K562 (cell line): Measurements from ENCODE around the gene LRRC27. TPM values are rescaled to one million over a fixed set of nuclear protein-coding genes. Genes with fewer than 3 reads are reported as not detected.
"Not testable (repeated sequence)": the region's sequence is repeated elsewhere in the genome, so short reads cannot be mapped to it uniquely, and the experiment has no call there.

Experiments
- ATAC-seq: fragments of 200-7000 bp; cut with Tn5 transposase; 3 replicates; pipeline ENCODE4 v1.9.1; 2020; ENCODE audit warnings: moderate library complexity
- BruUV-seq: library from RNA; stranded (reverse); fragments of 400-500 nt; replicated peaks from 2 replicates; lab custom pipeline; 2021; lab: Mats Ljungman, UMichigan
- CTCF ChIA-PET: fragments of 300-600 bp; formaldehyde crosslinking; extraction: SDS; loops from one replicate; lab custom pipeline; 2021; ENCODE audit warnings: low intra/inter-chr PET ratio; lab: Yijun Ruan, JAX
- POLR2A ChIA-PET: fragments of 300-600, 350-650 bp; sonication (Branson Sonifier 250); formaldehyde crosslinking; extraction: SDS; loops from one replicate; lab custom pipeline; 2021; ENCODE audit warnings: antibody characterized with exemption, inconsistent platforms; lab: Yijun Ruan, JAX
- DNase-seq, 4 experiments: peaks; one replicate each; pipeline versions ENCODE4 v3.0.0 to v3.0.0-alpha.2; 2011 to 2018; ENCODE audit warnings: low spot score in 3 of 4, mixed read lengths in 3 of 4; ENCODE audit errors: extremely low read depth in 1 of 4
- FAIRE-seq: peaks from 2 replicates; lab custom pipeline; 2011; peaks lifted over from hg19 to GRCh38; lab: Jason Lieb, UNC
- H2AFZ ChIP-seq: 2 replicates; pipeline ENCODE4 v1.6.0; 2011; ENCODE audit warnings: low read depth, low read length, control low read depth, inconsistent platforms
- H3K27ac ChIP-seq: fragments of 200-600 bp; 3 replicates; pipeline ENCODE4 v1.8.0; 2011; ENCODE audit warnings: low read depth, mild to moderate bottlenecking, control low read depth, inconsistent platforms, low read length, moderate library complexity, mixed read lengths; ENCODE audit errors: extremely low read depth
- H3K27me3 ChIP-seq, 2 experiments: fragments of 300-600 bp in 1 of 2; 2 replicates in 1 of 2; 3 replicates in 1 of 2; pipeline versions ENCODE4 v1.6.0 to v1.8.0; 2011; ENCODE audit warnings: inconsistent platforms in 2 of 2, low read length in 2 of 2, mild to moderate bottlenecking in 1 of 2, mixed read lengths in 1 of 2, moderate library complexity in 1 of 2; ENCODE audit not compliant: control insufficient read depth in 2 of 2, insufficient read depth in 2 of 2
- H3K36me3 ChIP-seq: fragments of 300-600 bp; 3 replicates; pipeline ENCODE4 v1.8.0; 2011; ENCODE audit warnings: mild to moderate bottlenecking, low read length, inconsistent platforms; ENCODE audit not compliant: control insufficient read depth, insufficient read depth
- H3K4me1 ChIP-seq, 2 experiments: fragments of 200-600 bp in 1 of 2; replicated peaks in 1 of 2; 2 replicates in 1 of 2; 3 replicates in 1 of 2; pipeline versions ENCODE4 v1.5.1 to v1.8.0; 2011; ENCODE audit warnings: inconsistent platforms in 2 of 2, low read length in 2 of 2, mild to moderate bottlenecking in 1 of 2, mixed read lengths in 1 of 2, moderate library complexity in 1 of 2; ENCODE audit not compliant: control insufficient read depth in 2 of 2, insufficient read depth in 2 of 2
- H3K4me2 ChIP-seq: 2 replicates; pipeline ENCODE4 v1.6.1; 2011; ENCODE audit warnings: low read length, control low read depth, inconsistent platforms, mixed read lengths; ENCODE audit not compliant: insufficient read depth
- H3K4me3 ChIP-seq: fragments of 200-600 bp; sonication (generic), shearing (Covaris generic); 2 replicates; pipeline ENCODE4 v1.5.1; 2016; ENCODE audit warnings: control low read depth, inconsistent platforms
- H3K79me2 ChIP-seq: fragments of 200-600 bp; 3 replicates; pipeline ENCODE4 v1.8.0; 2011; ENCODE audit warnings: low read length, inconsistent platforms; ENCODE audit not compliant: control insufficient read depth, insufficient read depth
- H3K9ac ChIP-seq, 2 experiments: 2 replicates each; pipeline versions ENCODE4 v1.6.0 to v1.6.1; 2011; ENCODE audit warnings: low read depth in 2 of 2, low read length in 2 of 2, control low read depth in 1 of 2, inconsistent platforms in 1 of 2, mild to moderate bottlenecking in 1 of 2, mixed read lengths in 1 of 2; ENCODE audit not compliant: insufficient read depth in 1 of 2
- H3K9me1 ChIP-seq: one replicate; pipeline ENCODE4 v1.6.0; 2011; ENCODE audit warnings: inconsistent platforms, mild to moderate bottlenecking, low read length, moderate library complexity; ENCODE audit not compliant: control insufficient read depth, insufficient read depth
- H3K9me3 ChIP-seq: replicated peaks from 2 replicates; pipeline ENCODE4 v1.5.1; 2011; ENCODE audit warnings: low read depth, low read length, inconsistent platforms; ENCODE audit not compliant: control insufficient read depth, insufficient read depth
- H4K20me1 ChIP-seq: replicated peaks from 2 replicates; pipeline ENCODE4 v1.6.1; 2011; ENCODE audit warnings: low read length, inconsistent platforms, mixed read lengths; ENCODE audit not compliant: control insufficient read depth, insufficient read depth
- E2F3 ChIP-seq: fragments of 250-450 bp; sonication (Bioruptor Pico); IDR thresholded peaks from 2 replicates; pipeline ENCODE4 v1.4.0; 2020; ENCODE audit warnings: mild to moderate bottlenecking
- NR1H2 ChIP-seq: sonication (generic); formaldehyde crosslinking; IDR thresholded peaks from 2 replicates; pipeline ENCODE4 v1.4.0; 2020; ENCODE audit warnings: mild to moderate bottlenecking, missing genetic modification reagents
- TAF9B ChIP-seq: fragments of 450-650 bp; IDR thresholded peaks from 2 replicates; pipeline ENCODE4 v1.6.1; 2018; ENCODE audit warnings: mild to moderate bottlenecking; ENCODE audit not compliant: partially characterized antibody
- ZBTB43 ChIP-seq: sonication (generic); formaldehyde crosslinking; IDR thresholded peaks from 2 replicates; pipeline ENCODE4 v1.8.0; 2023; ENCODE audit warnings: mild to moderate bottlenecking, missing genetic modification reagents
- WGBS: fragments of 100-300 bp; shearing (Covaris generic); methylation state at CpG from one replicate; pipeline ENCODE4 v1.1.6; 2016; ENCODE audit warnings: low coverage, mixed read lengths; ENCODE audit not compliant: insufficient coverage; ENCODE audit errors: missing lambda C conversion rate; 5-methylcytosine and 5-hydroxymethylcytosine counted together
- in situ Hi-C: fragments of 300-500 bp; cut with MboI; formaldehyde crosslinking; loops from 4 replicates; pipeline ENCODE4 v1.15.0; 2018; ENCODE audit warnings: inconsistent platforms, mixed read lengths
- intact Hi-C: fragments of 100-400 bp; cut with micrococcal nuclease; formaldehyde crosslinking; loops from 2 replicates; pipeline ENCODE4 v1.14.2; 2022
- polyA plus RNA-seq, 8 experiments: library from polyadenylated mRNA; depleted of rRNA in 4 of 8; stranded (reverse) in 5 of 8; unstranded in 3 of 8; fragments of >200 nt; fragmentation: Nextera tagmentation in 2 of 8; fragmentation: Illumina TruSeq in 1 of 8; extraction: Ambion mirVana in 2 of 8; extraction: Trizol in 1 of 8; gene quantifications; 2 replicates each; pipeline versions ENCODE4 v1.2.1 to v1.2.3, GENCODE V29; 2011 to 2014; ENCODE audit warnings: inconsistent platforms in 1 of 8, missing spikeins in 1 of 8
- total RNA-seq, 7 experiments: library from RNA; depleted of rRNA in 6 of 7; stranded (reverse); fragments of >200 nt in 6 of 7; fragmentation: Illumina TruSeq in 2 of 7; extraction: Trizol in 2 of 7; gene quantifications; 2 replicates each; pipeline versions ENCODE4 v1.2.1 to v1.2.3, GENCODE V29; 2011 to 2021; ENCODE audit warnings: low replicate concordance in 1 of 7

The LRRC27 gene
- total and polyA plus RNA-seq, 9 of the 15 experiments (the other 6 are each of a cell fraction or from before 2014, with no cell fraction given), result 0.10 to 2.7 (median 1.4) TPM

GRCh38 chr10:132386419-132386831 is 54.4 kb downstream of the LRRC27 start (continued):
- TF ChIP-seq E2F3 (CRISPR knock-in tag) (no peak), TAF9B (no peak), ZBTB43 (no peak), NR1H2 (CRISPR knock-in tag) (no peak)

DNA sequence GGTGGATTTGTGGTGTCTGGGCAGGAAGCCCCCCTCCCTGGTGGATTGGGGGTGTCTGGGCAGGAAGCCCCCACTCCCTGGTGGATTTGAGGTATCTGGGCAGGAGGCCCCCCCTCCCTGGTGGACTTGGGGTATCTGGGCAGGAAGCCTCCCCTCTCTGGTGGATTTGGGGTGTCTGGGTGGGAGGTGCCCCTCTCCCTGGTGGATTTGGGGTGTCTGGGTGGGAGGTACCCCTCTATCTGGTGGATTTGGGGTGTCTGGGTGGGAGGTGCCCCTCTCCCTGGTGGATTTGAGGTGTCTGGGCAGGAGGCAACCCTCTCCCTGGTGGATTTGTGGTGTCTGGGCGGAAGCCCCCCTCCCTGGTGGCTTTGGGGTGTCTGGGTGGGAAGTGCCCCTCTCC is 54.9 kb downstream of the LRRC27 start:
- H3K36me3 ChIP-seq, H3K79me2 ChIP-seq, POLR2A ChIA-PET, H2AFZ ChIP-seq, H4K20me1 ChIP-seq, H3K9me3 ChIP-seq, H3K27ac ChIP-seq, FAIRE-seq, H3K4me2 ChIP-seq, H3K9ac ChIP-seq, ATAC-seq, BruUV-seq, H3K9me1 ChIP-seq, H3K4me3 ChIP-seq, DNase-seq, H3K27me3 ChIP-seq, intact Hi-C loops: not testable (repeated sequence)
- WGBS, result no CpG with 5 or more reads among the region's 1 CpG
- peaks cover 4 to 37% of the 10 kb centered on the region in 2 experiments for H3K4me1 ChIP-seq
- CTCF ChIA-PET, result interaction anchor here (1.2 to 1.5 kb wide), 2 partner anchors 66 to 71 kb away, joined by 9 to 22 read pairs; no protein-coding TSS in a partner anchor
- in situ Hi-C loops, result loop anchor here (10.0 kb wide), 1 partner anchor 248 kb away; no protein-coding TSS in a partner anchor
